GM10847 (cell line): Measurements from ENCODE around the gene OLA1.

ENCODE experiments used
- POLR2A ChIP-seq: IDR thresholded peaks from 2 replicates; pipeline ENCODE4 v1.6.1; 2011; ENCODE audit not compliant: insufficient read length; ENCODE audit errors: extremely low read depth

The OLA1 gene

GRCh38 chr2:174031226-174031625 lies 217.1 kb downstream of the OLA1 start:
- no peak for TF ChIP-seq POLR2A

- TF ChIP-seq POLR2A, result no peak
Measured at GRCh38 chr2:174028935-174029334, 219.4 kb downstream of the OLA1 start.

- TF ChIP-seq POLR2A, result no peak
Measured at GRCh38 chr2:174027956-174028355, 220.4 kb downstream of the OLA1 start.

- TF ChIP-seq POLR2A, result no peak
Measured at GRCh38 chr2:174026122-174026845, 222.0 kb downstream of the OLA1 start.

GRCh38 chr2:174025271-174026121 lies 222.8 kb downstream of the OLA1 start:
- no peak for TF ChIP-seq POLR2A

GRCh38 chr2:174024524-174025270 lies 223.6 kb downstream of the OLA1 start:
- TF ChIP-seq POLR2A, result no peak

GRCh38 chr2:174023591-174024523 lies 224.5 kb downstream of the OLA1 start:
- TF ChIP-seq POLR2A, result no peak
